ENCODE results near the gene LRRTM4. TPM values are rescaled to one million over a fixed set of nuclear protein-coding genes. Genes with fewer than 3 reads are reported as not detected.

LRRTM4 gene
- total RNA-seq, 2 donors from 2014 or later, result 0.24 TPM; not detected in 1

DNA sequence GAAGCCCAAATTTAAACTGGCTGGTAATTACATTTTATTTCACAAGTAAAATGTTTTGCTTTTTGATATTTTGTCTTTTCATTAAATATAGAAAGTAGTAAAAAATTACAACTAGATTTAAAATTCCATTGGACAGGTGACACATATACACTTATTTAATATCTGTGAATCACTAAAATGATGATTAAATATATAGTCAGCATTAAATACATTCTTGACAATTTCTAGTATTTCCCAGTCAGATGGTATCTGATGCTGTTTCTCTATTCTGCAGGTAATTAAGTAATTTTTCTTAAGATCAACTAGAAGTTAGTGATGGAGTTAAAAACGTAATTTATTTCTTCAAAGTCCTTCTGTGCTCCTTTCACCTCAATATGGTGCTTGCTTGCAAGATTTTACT, 237.8 kb downstream of the LRRTM4 start:
- Histone ChIP-seq H3K36me3 (no peaks in the 10 kb centered on the region), H3K4me3 (no peak overlapping the region), H3K27ac (no peak overlapping the region), H3K4me1 (no peaks in the 10 kb centered on the region), H3K9me3 (peaks cover 0 to 6% of the 10 kb centered on the region in 2 donors), H3K27me3 (no peaks in the 10 kb centered on the region)
- DNase-seq (ENCODE audit: low spot score), result no peak
- no peak for TF ChIP-seq CTCF (IDR thresholded peaks at IDR 0.05)

DNA sequence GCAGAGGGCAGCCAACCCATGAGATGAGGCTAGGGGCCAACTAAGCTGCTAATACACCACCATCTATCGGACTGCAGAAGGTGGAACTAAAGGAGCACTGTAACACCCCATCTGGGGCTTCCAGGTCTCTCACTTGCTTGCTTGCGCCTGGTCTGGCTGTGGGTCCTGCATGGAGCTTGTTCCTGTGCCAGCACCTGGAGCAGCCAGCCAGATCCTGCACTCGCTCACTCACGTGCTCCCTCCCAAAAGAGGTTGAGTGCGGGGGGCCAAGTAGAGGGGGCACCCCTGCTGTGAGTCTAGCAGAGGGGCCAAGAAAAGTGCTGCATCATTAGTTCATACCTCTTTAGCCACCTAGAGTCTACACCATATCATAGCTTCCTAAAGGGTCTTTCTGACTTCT, 250.9 kb downstream of the LRRTM4 start:
- TF ChIP-seq CTCF (IDR thresholded peaks at IDR 0.05), result no peak
- no peaks in the 10 kb centered on the region for H3K9me3 ChIP-seq
- no peaks in the 10 kb centered on the region for H3K36me3 ChIP-seq
- no peaks in the 10 kb centered on the region for H3K27me3 ChIP-seq
- H3K4me3 ChIP-seq, result no peak overlapping the region
- DNase-seq (ENCODE audit: low spot score), result no peak
- no peak overlapping the region for H3K27ac ChIP-seq
- H3K4me1 ChIP-seq, result no peaks in the 10 kb centered on the region

- H3K27ac ChIP-seq, result no peak overlapping the region
- no peaks in the 10 kb centered on the region for H3K27me3 ChIP-seq
- H3K36me3 ChIP-seq, result no peaks in the 10 kb centered on the region
- TF ChIP-seq CTCF (IDR thresholded peaks at IDR 0.05), result no peak
- no peak for DNase-seq (ENCODE audit: low spot score)
- H3K9me3 ChIP-seq, result no peaks in the 10 kb centered on the region
- no peaks in the 10 kb centered on the region for H3K4me1 ChIP-seq
- no peak overlapping the region for H3K4me3 ChIP-seq
Measured at GRCh38 chr2:77270433-77270832, 251.7 kb downstream of the LRRTM4 start.

GRCh38 chr2:77268626-77269025, 253.6 kb downstream of the LRRTM4 start:
- TF ChIP-seq CTCF (IDR thresholded peaks at IDR 0.05), result no peak
- Histone ChIP-seq H3K27ac (no peak overlapping the region), H3K9me3 (no peaks in the 10 kb centered on the region), H3K4me1 (no peaks in the 10 kb centered on the region), H3K36me3 (no peaks in the 10 kb centered on the region), H3K27me3 (no peaks in the 10 kb centered on the region), H3K4me3 (no peak overlapping the region)
- DNase-seq (ENCODE audit: low spot score), result no peak

GRCh38 chr2:77232909-77233425, 289.2 kb downstream of the LRRTM4 start:
- H3K27ac ChIP-seq, result no peak overlapping the region

More at GRCh38 chr2:77232909-77233425, 289.2 kb downstream of the LRRTM4 start:
- H3K36me3 ChIP-seq, result no peaks in the 10 kb centered on the region
- H3K4me3 ChIP-seq, result no peak overlapping the region
- no peaks in the 10 kb centered on the region for H3K27me3 ChIP-seq
- H3K4me1 ChIP-seq, result no peaks in the 10 kb centered on the region
- H3K9me3 ChIP-seq, result no peaks in the 10 kb centered on the region
- no peak for DNase-seq (ENCODE audit: low spot score)
- no peak for TF ChIP-seq CTCF (IDR thresholded peaks at IDR 0.05)

All from right atrium auricular region (tissue), 2 donors.